Neural cell (in vitro differentiated cells): ENCODE measurements around the gene PLXNA4. TPM values are rescaled to one million over a fixed set of nuclear protein-coding genes. Genes with fewer than 3 reads are reported as not detected.

Source experiments
- H2AFZ ChIP-seq: fragments of 200-600, 300-800 bp; sonication (generic), shearing (Covaris generic); 2 replicates; pipeline ENCODE4 v1.6.0; 2014; ENCODE audit warnings: low read depth, mild to moderate bottlenecking, antibody characterized with exemption, low read length, moderate library complexity
- H3F3A ChIP-seq: fragments of 200-600 bp; shearing (Covaris generic); 2 replicates; pipeline ENCODE4 v1.6.1; 2016; ENCODE audit warnings: mild to moderate bottlenecking, moderate library complexity, mixed read lengths, antibody characterized with exemption, low read length; ENCODE audit not compliant: insufficient read depth, poor library complexity, severe bottlenecking
- H3K27ac ChIP-seq: fragments of 200-600, 300-800 bp; sonication (generic), shearing (Covaris generic); 2 replicates; pipeline ENCODE4 v1.5.1; 2014; ENCODE audit warnings: mild to moderate bottlenecking, low read length, moderate library complexity
- H3K27me3 ChIP-seq: fragments of 300-800, 200-600 bp; sonication (generic), shearing (Covaris generic); 2 replicates; pipeline ENCODE4 v1.6.0; 2014; ENCODE audit warnings: mild to moderate bottlenecking, low read depth, low read length, moderate library complexity; ENCODE audit not compliant: insufficient read depth
- H3K36me3 ChIP-seq: fragments of 300-800, 200-600 bp; sonication (generic), shearing (Covaris generic); 2 replicates; pipeline ENCODE4 v1.5.1; 2014; ENCODE audit warnings: mild to moderate bottlenecking, antibody characterized with exemption, low read length, moderate library complexity; ENCODE audit not compliant: insufficient read depth
- H3K4me2 ChIP-seq: fragments of 300-800, 200-600 bp; sonication (generic), shearing (Covaris generic); 2 replicates; pipeline ENCODE4 v1.6.0; 2014; ENCODE audit warnings: mild to moderate bottlenecking, low read length
- H3K4me3 ChIP-seq: fragments of 300-800, 200-600 bp; sonication (generic), shearing (Covaris generic); 2 replicates; pipeline ENCODE4 v1.5.1; 2014; ENCODE audit warnings: mild to moderate bottlenecking, low read length, moderate library complexity
- H3K79me2 ChIP-seq: fragments of 200-600 bp; shearing (Covaris generic); replicated peaks from 2 replicates; pipeline ENCODE4 v1.6.0; 2014; ENCODE audit warnings: mild to moderate bottlenecking, low read length, moderate library complexity; ENCODE audit not compliant: insufficient read depth
- H3K9ac ChIP-seq: fragments of 300-800, 200-600 bp; sonication (generic), shearing (Covaris generic); 2 replicates; pipeline ENCODE4 v1.6.1; 2016; ENCODE audit warnings: mild to moderate bottlenecking, low read length, mixed read lengths
- H3K9me2 ChIP-seq: fragments of 200-600 bp; shearing (Covaris generic); 2 replicates; pipeline ENCODE4 v1.6.1; 2016; ENCODE audit warnings: mild to moderate bottlenecking, low read length, mixed read lengths; ENCODE audit not compliant: insufficient read depth
- H3K9me3 ChIP-seq: fragments of 200-600, 300-800 bp; sonication (generic), shearing (Covaris generic); 2 replicates; pipeline ENCODE4 v1.6.1; 2016; ENCODE audit warnings: mild to moderate bottlenecking, mixed run types, low read length, moderate library complexity, mixed read lengths
- H4K20me1 ChIP-seq: fragments of 200-600 bp; shearing (Covaris generic); 2 replicates; pipeline ENCODE4 v1.6.1; 2016; ENCODE audit warnings: mild to moderate bottlenecking, mixed run types; ENCODE audit not compliant: insufficient read depth
- EP300 ChIP-seq: fragments of 450-650 bp; conservative IDR thresholded peaks from 2 replicates; pipeline ENCODE4 v1.6.1; 2014; ENCODE audit warnings: antibody characterized with exemption, mild to moderate bottlenecking, moderate library complexity; ENCODE audit not compliant: poor library complexity, severe bottlenecking
- EZH2 ChIP-seq: fragments of 200-600, 300-800 bp; shearing (Covaris generic), sonication (generic); IDR thresholded peaks from 2 replicates; pipeline ENCODE4 v1.6.1; 2014; ENCODE audit warnings: antibody characterized with exemption, low read length, borderline replicate concordance, mild to moderate bottlenecking; ENCODE audit not compliant: insufficient read depth, poor library complexity, severe bottlenecking
- MXI1 ChIP-seq: fragments of 450-650 bp; conservative IDR thresholded peaks from 2 replicates; pipeline ENCODE4 v1.6.1; 2014; ENCODE audit warnings: antibody characterized with exemption, mild to moderate bottlenecking; ENCODE audit not compliant: poor library complexity, severe bottlenecking
- POLR2AphosphoS5 ChIP-seq: IDR thresholded peaks from 2 replicates; pipeline ENCODE4 v1.6.1; 2012
- RAD21 ChIP-seq: fragments of 450-650 bp; conservative IDR thresholded peaks from 2 replicates; pipeline ENCODE4 v1.6.1; 2014; ENCODE audit warnings: antibody characterized with exemption, mild to moderate bottlenecking, moderate library complexity
- SMC3 ChIP-seq: fragments of 450-650 bp; conservative IDR thresholded peaks from 2 replicates; pipeline ENCODE4 v1.6.1; 2014; ENCODE audit warnings: antibody characterized with exemption, mild to moderate bottlenecking, moderate library complexity; ENCODE audit not compliant: poor library complexity
- TAF1 ChIP-seq: IDR thresholded peaks from 2 replicates; pipeline ENCODE4 v1.6.1; 2012; ENCODE audit warnings: low read depth
- polyA plus RNA-seq: library from polyadenylated mRNA; depleted of rRNA; stranded (reverse); fragments of >200 nt; gene quantifications from 2 replicates; pipeline ENCODE4 v1.2.3, GENCODE V29; 2014
- TF ChIP-seq, protein P1 (sequence below): IDR thresholded peaks from 2 replicates; pipeline ENCODE4 v1.6.1; 2012; ENCODE audit warnings: borderline replicate concordance
- TF ChIP-seq, protein P2 (sequence below): fragments of 450-650 bp; IDR thresholded peaks from 2 replicates; pipeline ENCODE4 v1.5.1; 2014; ENCODE audit warnings: antibody characterized with exemption, mild to moderate bottlenecking, moderate library complexity; ENCODE audit not compliant: poor library complexity, severe bottlenecking

PLXNA4 gene
- polyA plus RNA-seq, 1 donor from 2014 or later, result 7.2 TPM

DNA sequence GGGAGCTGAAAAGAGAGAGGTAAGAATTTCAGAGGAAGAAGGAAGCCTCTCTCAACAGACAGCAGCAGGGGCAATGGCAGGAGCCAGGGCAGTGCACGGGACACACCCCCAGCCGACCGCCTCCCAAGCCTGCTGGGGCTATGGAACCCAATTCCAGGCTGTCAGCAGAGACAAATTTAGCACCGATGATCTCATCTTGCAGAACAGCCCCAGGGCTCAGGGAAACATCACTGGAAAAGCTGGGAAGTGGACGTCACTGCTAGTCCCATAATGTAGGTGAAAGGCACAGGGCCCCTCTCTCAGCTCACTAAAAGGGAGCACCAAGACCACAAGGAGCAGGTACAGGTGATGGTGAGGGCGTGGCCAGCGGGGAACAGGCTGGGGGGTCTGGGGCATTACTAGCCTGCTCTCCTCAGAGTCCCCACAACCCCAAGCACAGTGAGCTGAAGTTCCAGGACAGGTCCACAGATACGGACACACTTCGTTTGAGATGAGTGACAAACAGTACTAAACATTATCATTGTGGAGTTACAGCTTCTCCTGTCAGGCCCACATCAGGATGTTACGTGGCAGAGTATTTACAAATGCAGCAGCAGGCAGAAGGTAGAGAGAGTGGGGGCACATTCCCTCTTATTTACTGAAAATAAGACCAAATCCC is 103.7 kb downstream of the PLXNA4 start:
- TF ChIP-seq POLR2AphosphoS5 (no peak), EP300 (no peak), RAD21 (no peak), EZH2 (no peak), SMC3 (no peak), MXI1 (no peak), TAF1 (no peak)
- TF ChIP-seq, protein P1, sequence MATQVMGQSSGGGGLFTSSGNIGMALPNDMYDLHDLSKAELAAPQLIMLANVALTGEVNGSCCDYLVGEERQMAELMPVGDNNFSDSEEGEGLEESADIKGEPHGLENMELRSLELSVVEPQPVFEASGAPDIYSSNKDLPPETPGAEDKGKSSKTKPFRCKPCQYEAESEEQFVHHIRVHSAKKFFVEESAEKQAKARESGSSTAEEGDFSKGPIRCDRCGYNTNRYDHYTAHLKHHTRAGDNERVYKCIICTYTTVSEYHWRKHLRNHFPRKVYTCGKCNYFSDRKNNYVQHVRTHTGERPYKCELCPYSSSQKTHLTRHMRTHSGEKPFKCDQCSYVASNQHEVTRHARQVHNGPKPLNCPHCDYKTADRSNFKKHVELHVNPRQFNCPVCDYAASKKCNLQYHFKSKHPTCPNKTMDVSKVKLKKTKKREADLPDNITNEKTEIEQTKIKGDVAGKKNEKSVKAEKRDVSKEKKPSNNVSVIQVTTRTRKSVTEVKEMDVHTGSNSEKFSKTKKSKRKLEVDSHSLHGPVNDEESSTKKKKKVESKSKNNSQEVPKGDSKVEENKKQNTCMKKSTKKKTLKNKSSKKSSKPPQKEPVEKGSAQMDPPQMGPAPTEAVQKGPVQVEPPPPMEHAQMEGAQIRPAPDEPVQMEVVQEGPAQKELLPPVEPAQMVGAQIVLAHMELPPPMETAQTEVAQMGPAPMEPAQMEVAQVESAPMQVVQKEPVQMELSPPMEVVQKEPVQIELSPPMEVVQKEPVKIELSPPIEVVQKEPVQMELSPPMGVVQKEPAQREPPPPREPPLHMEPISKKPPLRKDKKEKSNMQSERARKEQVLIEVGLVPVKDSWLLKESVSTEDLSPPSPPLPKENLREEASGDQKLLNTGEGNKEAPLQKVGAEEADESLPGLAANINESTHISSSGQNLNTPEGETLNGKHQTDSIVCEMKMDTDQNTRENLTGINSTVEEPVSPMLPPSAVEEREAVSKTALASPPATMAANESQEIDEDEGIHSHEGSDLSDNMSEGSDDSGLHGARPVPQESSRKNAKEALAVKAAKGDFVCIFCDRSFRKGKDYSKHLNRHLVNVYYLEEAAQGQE, result no peak
- Histone ChIP-seq H4K20me1 (no peaks in the 10 kb centered on the region), H3K27me3 (no peaks in the 10 kb centered on the region), H3K9me2 (no peaks in the 10 kb centered on the region), H3K9me3 (peaks cover 5% of the 10 kb centered on the region), H3K4me3 (no peak overlapping the region), H3K27ac (no peak overlapping the region), H2AFZ (no peak overlapping the region), H3K4me2 (no peak overlapping the region), H3F3A (no peaks in the 10 kb centered on the region), H3K36me3 (no peaks in the 10 kb centered on the region), H3K79me2 (no peaks in the 10 kb centered on the region), H3K9ac (no peak overlapping the region)

DNA sequence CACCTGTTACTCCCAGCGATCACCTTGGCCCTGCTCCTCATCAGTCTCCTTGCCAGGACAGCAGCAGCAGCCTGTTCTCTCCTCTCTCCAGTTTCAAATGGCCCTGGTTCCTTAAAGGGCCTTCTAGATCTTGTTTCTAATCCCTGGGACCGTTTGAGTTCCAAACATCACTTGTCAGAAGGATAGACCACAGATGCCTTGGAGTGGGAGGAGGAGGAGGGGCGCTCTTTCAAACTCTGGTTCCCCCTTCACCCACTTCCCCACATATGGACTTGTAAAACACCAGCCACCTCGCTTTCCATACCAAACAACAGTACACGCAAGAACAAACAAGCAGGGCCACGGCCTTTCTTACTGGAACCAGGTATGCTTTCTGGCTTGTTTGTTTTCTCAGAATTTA is 104.8 kb downstream of the PLXNA4 start:
- no peak overlapping the region for H3K27ac ChIP-seq
- no peaks in the 10 kb centered on the region for H4K20me1 ChIP-seq
- no peak overlapping the region for H3K4me3 ChIP-seq
- H3K9me2 ChIP-seq, result no peaks in the 10 kb centered on the region
- no peaks in the 10 kb centered on the region for H3K79me2 ChIP-seq
- TF ChIP-seq MXI1, result no peak
- no peak for TF ChIP-seq RAD21
- TF ChIP-seq EP300, result no peak
- no peak for TF ChIP-seq SMC3
- TF ChIP-seq, protein P1, result no peak
- TF ChIP-seq, protein P2, sequence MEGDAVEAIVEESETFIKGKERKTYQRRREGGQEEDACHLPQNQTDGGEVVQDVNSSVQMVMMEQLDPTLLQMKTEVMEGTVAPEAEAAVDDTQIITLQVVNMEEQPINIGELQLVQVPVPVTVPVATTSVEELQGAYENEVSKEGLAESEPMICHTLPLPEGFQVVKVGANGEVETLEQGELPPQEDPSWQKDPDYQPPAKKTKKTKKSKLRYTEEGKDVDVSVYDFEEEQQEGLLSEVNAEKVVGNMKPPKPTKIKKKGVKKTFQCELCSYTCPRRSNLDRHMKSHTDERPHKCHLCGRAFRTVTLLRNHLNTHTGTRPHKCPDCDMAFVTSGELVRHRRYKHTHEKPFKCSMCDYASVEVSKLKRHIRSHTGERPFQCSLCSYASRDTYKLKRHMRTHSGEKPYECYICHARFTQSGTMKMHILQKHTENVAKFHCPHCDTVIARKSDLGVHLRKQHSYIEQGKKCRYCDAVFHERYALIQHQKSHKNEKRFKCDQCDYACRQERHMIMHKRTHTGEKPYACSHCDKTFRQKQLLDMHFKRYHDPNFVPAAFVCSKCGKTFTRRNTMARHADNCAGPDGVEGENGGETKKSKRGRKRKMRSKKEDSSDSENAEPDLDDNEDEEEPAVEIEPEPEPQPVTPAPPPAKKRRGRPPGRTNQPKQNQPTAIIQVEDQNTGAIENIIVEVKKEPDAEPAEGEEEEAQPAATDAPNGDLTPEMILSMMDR, result no peak
- no peak for TF ChIP-seq EZH2
- TF ChIP-seq POLR2AphosphoS5, result no peak
- no peak for TF ChIP-seq TAF1
- no peaks in the 10 kb centered on the region for H3F3A ChIP-seq
- H3K9ac ChIP-seq, result no peak overlapping the region
- no peaks in the 10 kb centered on the region for H3K27me3 ChIP-seq
- no peaks in the 10 kb centered on the region for H3K9me3 ChIP-seq
- no peaks in the 10 kb centered on the region for H3K36me3 ChIP-seq
- no peak overlapping the region for H3K4me2 ChIP-seq
- H2AFZ ChIP-seq, result no peak overlapping the region
